ENCODE results near the gene NUP50. TPM values are rescaled to one million over a fixed set of nuclear protein-coding genes. Genes with fewer than 3 reads are reported as not detected.

The NUP50 gene
- total RNA-seq, 1 experiment from 2014 or later: 134 TPM

DNA sequence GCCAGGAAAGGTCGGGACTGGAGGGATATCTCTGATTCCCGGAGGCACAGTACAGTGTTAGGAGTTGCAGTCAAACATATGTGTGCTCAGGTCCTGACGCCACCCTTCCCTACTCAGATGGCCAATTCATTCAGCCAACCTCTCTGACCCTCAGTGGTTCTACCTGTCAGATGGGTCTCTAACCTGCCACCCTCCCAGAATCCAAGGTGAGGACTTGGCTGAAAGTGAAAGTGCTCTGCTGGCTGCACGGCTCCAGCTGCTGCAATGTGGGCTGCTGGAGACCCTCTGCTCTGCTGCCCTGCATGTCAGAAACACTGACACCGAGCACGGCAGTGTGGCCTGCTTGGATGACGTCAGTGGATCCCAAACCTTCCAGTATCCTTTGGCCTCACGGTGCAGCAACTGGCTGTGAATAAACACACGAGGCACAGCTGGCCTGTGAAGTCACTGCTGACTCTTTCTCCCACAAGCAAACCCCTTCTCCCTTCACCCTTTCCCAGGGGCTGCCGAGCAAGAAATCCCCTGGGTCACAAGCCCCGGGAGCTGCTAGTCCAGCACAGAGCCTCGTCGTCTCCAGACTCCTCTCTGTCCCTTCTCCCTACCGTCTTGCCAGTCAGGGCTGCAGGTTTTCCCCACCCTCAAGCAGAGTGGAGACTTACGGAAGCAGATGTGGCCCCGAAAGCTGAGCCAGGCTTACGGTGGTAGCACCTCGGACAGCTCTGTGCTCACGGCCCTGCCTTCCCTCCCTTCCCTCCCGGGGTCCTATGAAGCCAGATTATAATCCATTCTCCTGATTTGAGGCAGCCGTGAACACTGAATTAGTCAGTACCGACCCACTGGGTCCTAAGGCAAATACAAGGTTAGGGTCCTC, 52.6 kb downstream of the NUP50 start:
- Histone ChIP-seq H2BK5ac (ENCODE audit: insufficient read length, low read length) (no peak overlapping the region), H3K27ac (ENCODE audit: insufficient read length, low read depth, low read length) (no peak overlapping the region), H3K23ac (ENCODE audit: insufficient read length, low read depth, low read length) (no peak overlapping the region), H2BK120ac (ENCODE audit: low read depth, low read length, poor library complexity, severe bottlenecking) (no peak overlapping the region), H3K9me3 (ENCODE audit: control insufficient read depth, low read depth, low read length) (no peaks in the 10 kb centered on the region), H2AFZ (ENCODE audit: low read length) (no peak overlapping the region), H4K91ac (ENCODE audit: insufficient read length, low read depth, low read length) (no peak overlapping the region), H3K9ac (ENCODE audit: extremely low read depth, insufficient read length, low read length) (no peak overlapping the region), H3K4me1 (ENCODE audit: insufficient read depth, low read length) (0 out of 2 replicates have a peak, but pooled peaks cover 2% of the 10 kb centered on the region), H3K79me2 (ENCODE audit: insufficient read depth, low read length) (no peaks in the 10 kb centered on the region; the same call in 1 of the 2 replicates), H2AK5ac (ENCODE audit: insufficient read length, low read length) (no peak overlapping the region), H3K14ac (ENCODE audit: insufficient read depth, low read length) (no peak overlapping the region), H3K18ac (ENCODE audit: insufficient read length, low read depth, low read length) (no peak overlapping the region), H3K79me1 (ENCODE audit: insufficient read depth, low read depth, low read length, poor library complexity, severe bottlenecking) (no peaks in the 10 kb centered on the region), H4K5ac (ENCODE audit: insufficient read length, low read depth, low read length) (no peak overlapping the region), H3T11ph (ENCODE audit: low read length) (no peak overlapping the region), H3K56ac (ENCODE audit: insufficient read length, low read depth, low read length) (no peak overlapping the region), H3K4ac (ENCODE audit: low read depth, low read length) (no peak overlapping the region), H4K8ac (replicated peaks; ENCODE audit: insufficient read length, low read depth, low read length) (no peak overlapping the region), H3K4me2 (ENCODE audit: insufficient read depth, insufficient read length, low read length) (no peak overlapping the region), H2BK20ac (ENCODE audit: low read depth, low read length, poor library complexity, severe bottlenecking) (no peak overlapping the region), H3K23me2 (ENCODE audit: insufficient read length, low read depth, low read length, poor library complexity, severe bottlenecking) (no peaks in the 10 kb centered on the region), H3K27me3 (ENCODE audit: insufficient read depth, low read length) (no peaks in the 10 kb centered on the region), H4K20me1 (ENCODE audit: control insufficient read depth, insufficient read depth, insufficient read length) (no peaks in the 10 kb centered on the region), H2BK12ac (ENCODE audit: insufficient read length, low read depth, low read length) (no peak overlapping the region), H2BK15ac (ENCODE audit: low read depth, low read length) (no peak overlapping the region)
- H3K9me3 Mint-ChIP-seq: no peaks in the 10 kb centered on the region
- TF ChIP-seq, protein P1, sequence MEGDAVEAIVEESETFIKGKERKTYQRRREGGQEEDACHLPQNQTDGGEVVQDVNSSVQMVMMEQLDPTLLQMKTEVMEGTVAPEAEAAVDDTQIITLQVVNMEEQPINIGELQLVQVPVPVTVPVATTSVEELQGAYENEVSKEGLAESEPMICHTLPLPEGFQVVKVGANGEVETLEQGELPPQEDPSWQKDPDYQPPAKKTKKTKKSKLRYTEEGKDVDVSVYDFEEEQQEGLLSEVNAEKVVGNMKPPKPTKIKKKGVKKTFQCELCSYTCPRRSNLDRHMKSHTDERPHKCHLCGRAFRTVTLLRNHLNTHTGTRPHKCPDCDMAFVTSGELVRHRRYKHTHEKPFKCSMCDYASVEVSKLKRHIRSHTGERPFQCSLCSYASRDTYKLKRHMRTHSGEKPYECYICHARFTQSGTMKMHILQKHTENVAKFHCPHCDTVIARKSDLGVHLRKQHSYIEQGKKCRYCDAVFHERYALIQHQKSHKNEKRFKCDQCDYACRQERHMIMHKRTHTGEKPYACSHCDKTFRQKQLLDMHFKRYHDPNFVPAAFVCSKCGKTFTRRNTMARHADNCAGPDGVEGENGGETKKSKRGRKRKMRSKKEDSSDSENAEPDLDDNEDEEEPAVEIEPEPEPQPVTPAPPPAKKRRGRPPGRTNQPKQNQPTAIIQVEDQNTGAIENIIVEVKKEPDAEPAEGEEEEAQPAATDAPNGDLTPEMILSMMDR (conservative IDR thresholded peaks at IDR 0.05): no peak
- peak; percentile 64 for DNase-seq
- peaks cover 0 to 4% (median 3%) of the 10 kb centered on the region in 3 experiments; a peak in 5 of 7 replicates for H3K36me3 Mint-ChIP-seq (ENCODE audit: insufficient read depth in 1 of 3, low read depth in 3 of 3)
- WGBS (ENCODE audit: extremely low coverage, insufficient read length, low lambda C conversion rate): no CpG with 5 or more reads among the region's 22 CpGs
- H3K27me3 Mint-ChIP-seq (ENCODE audit: low read depth): no peaks in the 10 kb centered on the region; the same call in none of the 2 replicates
- peak overlapping the region; percentile 7 to 58 (median 9); a peak in 2 of 7 replicates for H3K27ac Mint-ChIP-seq
- H3K4me1 Mint-ChIP-seq: peaks cover 32 to 40% of the 10 kb centered on the region in 2 experiments
- H3K4me3 Mint-ChIP-seq: no peak overlapping the region
